ENCODE data around the gene SLC26A11. TPM values are rescaled to one million over a fixed set of nuclear protein-coding genes. Genes with fewer than 3 reads are reported as not detected.
A peak's percentile ranks its signal among the peaks of the same experiment; 100 is the strongest.

SLC26A11 gene
- polyA plus RNA-seq, 1 donor (not counting 4 experiments of a cell fraction or from before 2014, with no cell fraction given) = 2.2 TPM

GRCh38 chr17:80185968-80186367, 34.3 kb upstream of the SLC26A11 start:
- no peak overlapping the region for H3K4me3 ChIP-seq (ENCODE audit: control insufficient read depth in 2 of 3, extremely low read depth in 1 of 3, insufficient read depth in 2 of 3, low read depth in 1 of 3, low read length in 3 of 3)
- no peaks in the 10 kb centered on the region for H3K36me3 ChIP-seq (ENCODE audit: control insufficient read depth in 2 of 2, extremely low read depth in 1 of 2, insufficient read depth in 2 of 2, low read length in 2 of 2)
- H3K79me2 ChIP-seq (ENCODE audit: control insufficient read depth, insufficient read depth, low read length) = no peaks in the 10 kb centered on the region
- H3K27ac ChIP-seq (ENCODE audit: control insufficient read depth, insufficient read depth, low read length) = no peak overlapping the region
- peaks cover 2% of the 10 kb centered on the region for H3K9me1 ChIP-seq (ENCODE audit: control insufficient read depth, extremely low read depth, insufficient read depth, low read length)
- H3K9ac ChIP-seq (ENCODE audit: control insufficient read depth, extremely low read depth, insufficient read depth, low read length) = no peak overlapping the region
- FAIRE-seq = no peak
- peaks cover 8% of the 10 kb centered on the region for H3K27me3 ChIP-seq (ENCODE audit: control insufficient read depth, extremely low read depth, insufficient read depth, low read length)
- H3K4me2 ChIP-seq (ENCODE audit: control insufficient read depth, extremely low read depth, insufficient read depth, low read depth, low read length) = no peak overlapping the region
- H3K9me3 ChIP-seq (ENCODE audit: control insufficient read depth, low read depth, low read length) = no peaks in the 10 kb centered on the region
- DNase-seq (ENCODE audit: low read depth, low spot score) = no peak
- no peak overlapping the region for H2AFZ ChIP-seq (ENCODE audit: control insufficient read depth, low read length)
- H3K4me1 ChIP-seq (ENCODE audit: control insufficient read depth, extremely low read depth, insufficient read depth, low read length) = peaks cover 19% of the 10 kb centered on the region
- H4K20me1 ChIP-seq (ENCODE audit: control insufficient read depth, extremely low read depth, insufficient read depth, low read length) = no peaks in the 10 kb centered on the region
- dilution Hi-C loops (cut with MboI; ENCODE audit: extremely low pct_ligation_motif_present, low sequenced_read_pairs) = no loop called here
- TF ChIP-seq, protein P1, sequence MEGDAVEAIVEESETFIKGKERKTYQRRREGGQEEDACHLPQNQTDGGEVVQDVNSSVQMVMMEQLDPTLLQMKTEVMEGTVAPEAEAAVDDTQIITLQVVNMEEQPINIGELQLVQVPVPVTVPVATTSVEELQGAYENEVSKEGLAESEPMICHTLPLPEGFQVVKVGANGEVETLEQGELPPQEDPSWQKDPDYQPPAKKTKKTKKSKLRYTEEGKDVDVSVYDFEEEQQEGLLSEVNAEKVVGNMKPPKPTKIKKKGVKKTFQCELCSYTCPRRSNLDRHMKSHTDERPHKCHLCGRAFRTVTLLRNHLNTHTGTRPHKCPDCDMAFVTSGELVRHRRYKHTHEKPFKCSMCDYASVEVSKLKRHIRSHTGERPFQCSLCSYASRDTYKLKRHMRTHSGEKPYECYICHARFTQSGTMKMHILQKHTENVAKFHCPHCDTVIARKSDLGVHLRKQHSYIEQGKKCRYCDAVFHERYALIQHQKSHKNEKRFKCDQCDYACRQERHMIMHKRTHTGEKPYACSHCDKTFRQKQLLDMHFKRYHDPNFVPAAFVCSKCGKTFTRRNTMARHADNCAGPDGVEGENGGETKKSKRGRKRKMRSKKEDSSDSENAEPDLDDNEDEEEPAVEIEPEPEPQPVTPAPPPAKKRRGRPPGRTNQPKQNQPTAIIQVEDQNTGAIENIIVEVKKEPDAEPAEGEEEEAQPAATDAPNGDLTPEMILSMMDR (optimal IDR thresholded peaks at IDR 0.05 in 1 of 3, IDR thresholded peaks at IDR 0.05 in 1 of 3, conservative IDR thresholded peaks at IDR 0.05 in 1 of 3; ENCODE audit: extremely low read depth in 1 of 3, insufficient read depth in 2 of 3, low read length in 3 of 3) = no peak
- no peak for TF ChIP-seq EZH2 (IDR thresholded peaks at IDR 0.05; ENCODE audit: low read length)

DNA sequence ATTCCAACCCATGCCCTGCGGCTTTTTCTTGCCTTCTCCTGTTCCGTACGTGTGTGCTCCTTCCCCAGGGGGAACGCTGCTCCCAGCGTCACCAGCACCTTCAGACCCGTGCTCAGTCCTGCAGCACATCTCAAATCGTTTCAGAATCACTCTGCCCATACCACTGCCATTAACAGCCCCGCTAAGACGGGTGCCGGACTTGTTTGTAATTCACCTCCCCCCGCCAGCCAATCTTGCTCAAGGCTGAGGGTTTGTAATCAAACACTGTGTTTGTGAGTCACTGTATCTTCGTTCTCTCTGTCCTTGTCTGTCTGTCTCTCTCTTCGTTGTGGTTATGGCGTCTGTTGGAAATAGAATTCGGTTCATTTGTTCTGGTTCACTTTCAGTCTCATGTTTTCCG, 33.1 kb upstream of the SLC26A11 start:
- H3K9ac ChIP-seq (ENCODE audit: control insufficient read depth, extremely low read depth, insufficient read depth, low read length) = peak overlapping the region; percentile 77
- peaks cover 2% of the 10 kb centered on the region for H3K9me1 ChIP-seq (ENCODE audit: control insufficient read depth, extremely low read depth, insufficient read depth, low read length)
- FAIRE-seq = peak; percentile 98
- peak; percentile 53 for DNase-seq (ENCODE audit: low read depth, low spot score)
- peaks cover 30% of the 10 kb centered on the region for H3K4me1 ChIP-seq (ENCODE audit: control insufficient read depth, extremely low read depth, insufficient read depth, low read length)
- H2AFZ ChIP-seq (ENCODE audit: control insufficient read depth, low read length) = peak overlapping the region; percentile 89
- peak overlapping the region; percentile 100 for H3K4me2 ChIP-seq (ENCODE audit: control insufficient read depth, extremely low read depth, insufficient read depth, low read depth, low read length)
- H3K27me3 ChIP-seq (ENCODE audit: control insufficient read depth, extremely low read depth, insufficient read depth, low read length) = peaks cover 14% of the 10 kb centered on the region
- peak overlapping the region; percentile 83 for H3K27ac ChIP-seq (ENCODE audit: control insufficient read depth, insufficient read depth, low read length)
- no peak for TF ChIP-seq EZH2 (IDR thresholded peaks at IDR 0.05; ENCODE audit: low read length)
- TF ChIP-seq, protein P1 (optimal IDR thresholded peaks at IDR 0.05 in 1 of 3, IDR thresholded peaks at IDR 0.05 in 1 of 3, conservative IDR thresholded peaks at IDR 0.05 in 1 of 3; ENCODE audit: extremely low read depth in 1 of 3, insufficient read depth in 2 of 3, low read length in 3 of 3) = no peak
- no peaks in the 10 kb centered on the region for H4K20me1 ChIP-seq (ENCODE audit: control insufficient read depth, extremely low read depth, insufficient read depth, low read length)
- no peaks in the 10 kb centered on the region for H3K9me3 ChIP-seq (ENCODE audit: control insufficient read depth, low read depth, low read length)
- H3K79me2 ChIP-seq (ENCODE audit: control insufficient read depth, insufficient read depth, low read length) = no peaks in the 10 kb centered on the region
- H3K4me3 ChIP-seq (ENCODE audit: control insufficient read depth in 2 of 3, extremely low read depth in 1 of 3, insufficient read depth in 2 of 3, low read depth in 1 of 3, low read length in 3 of 3) = peak overlapping the region; percentile 32 to 71 (median 61)
- H3K36me3 ChIP-seq (ENCODE audit: control insufficient read depth in 2 of 2, extremely low read depth in 1 of 2, insufficient read depth in 2 of 2, low read length in 2 of 2) = no peaks in the 10 kb centered on the region
- dilution Hi-C loops (cut with MboI; ENCODE audit: extremely low pct_ligation_motif_present, low sequenced_read_pairs) = no loop called here
